ENCODE data around the gene TBC1D24. TPM values are rescaled to one million over a fixed set of nuclear protein-coding genes. Genes with fewer than 3 reads are reported as not detected.

The TBC1D24 gene
- total RNA-seq, 2 experiments from 2014 or later: 16.5 to 17.9 TPM

- POLR2A ChIA-PET: interaction anchor here (3.3 kb wide), 1 partner anchor 14 kb away, joined by 69 read pairs; the partner anchor contains the start of gene CEMP1
- Mint-ChIP-seq H3K9me3 (no peaks in the 10 kb centered on the region), H3K4me1 (peaks cover 39% of the 10 kb centered on the region), H3K36me3 (peaks cover 10% of the 10 kb centered on the region), H3K27me3 (no peaks in the 10 kb centered on the region), H3K4me3 (no peak overlapping the region), H3K27ac (peak overlapping the region; percentile 93)
- ATAC-seq (ENCODE audit: low read depth) (no peak), DNase-seq (no peak)
Measured at GRCh38 chr16:2517954-2518605, 43.2 kb downstream of the TBC1D24 start.

DNA sequence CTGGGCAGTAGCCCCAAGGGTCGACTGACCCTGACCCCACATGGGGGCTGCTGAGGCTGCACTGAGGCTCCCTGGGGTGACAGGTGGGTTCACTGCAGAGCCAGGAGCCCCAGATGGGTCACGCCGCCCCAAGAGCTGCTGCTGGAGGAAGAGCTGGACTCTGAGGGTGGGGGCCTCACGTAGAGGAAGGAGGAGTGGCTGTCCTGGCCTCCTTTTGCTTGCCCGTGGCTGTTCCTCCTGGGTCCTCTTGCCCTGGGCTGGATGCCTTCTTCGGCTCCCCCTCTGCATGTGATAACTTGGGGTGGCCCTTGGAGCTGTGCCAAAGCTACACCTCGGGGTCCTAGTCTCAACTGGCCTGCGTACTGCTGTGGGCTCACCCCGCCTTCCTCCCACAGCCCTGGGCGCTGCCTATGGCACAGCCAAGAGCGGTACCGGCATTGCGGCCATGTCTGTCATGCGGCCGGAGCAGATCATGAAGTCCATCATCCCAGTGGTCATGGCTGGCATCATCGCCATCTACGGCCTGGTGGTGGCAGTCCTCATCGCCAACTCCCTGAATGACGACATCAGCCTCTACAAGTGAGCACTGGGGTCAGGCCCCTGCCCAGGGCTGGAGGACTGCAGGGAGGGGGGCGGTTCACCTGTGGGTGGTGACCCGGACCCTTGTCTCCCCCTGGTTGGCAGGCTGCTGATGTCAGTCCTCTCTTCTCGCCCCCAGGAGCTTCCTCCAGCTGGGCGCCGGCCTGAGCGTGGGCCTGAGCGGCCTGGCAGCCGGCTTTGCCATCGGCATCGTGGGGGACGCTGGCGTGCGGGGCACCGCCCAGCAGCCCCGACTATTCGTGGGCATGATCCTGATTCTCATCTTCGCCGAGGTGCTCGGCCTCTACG lies 44.1 kb downstream of the TBC1D24 start:
- Mint-ChIP-seq H3K36me3 (peaks cover 12% of the 10 kb centered on the region), H3K27me3 (no peaks in the 10 kb centered on the region), H3K4me1 (peaks cover 37% of the 10 kb centered on the region), H3K9me3 (no peaks in the 10 kb centered on the region), H3K27ac (peak overlapping the region; percentile 93), H3K4me3 (peak overlapping the region; percentile 82)
- POLR2A ChIA-PET: interaction anchor here (0.6 to 3.3 kb wide), 6 partner anchors 13 to 179 kb away, joined by 3 to 69 read pairs (median 6); partner anchors contain the start of genes ABCA3, CCNF, CEMP1 and PDPK1
- ATAC-seq (ENCODE audit: low read depth) (no peak), DNase-seq (no peak)

DNA sequence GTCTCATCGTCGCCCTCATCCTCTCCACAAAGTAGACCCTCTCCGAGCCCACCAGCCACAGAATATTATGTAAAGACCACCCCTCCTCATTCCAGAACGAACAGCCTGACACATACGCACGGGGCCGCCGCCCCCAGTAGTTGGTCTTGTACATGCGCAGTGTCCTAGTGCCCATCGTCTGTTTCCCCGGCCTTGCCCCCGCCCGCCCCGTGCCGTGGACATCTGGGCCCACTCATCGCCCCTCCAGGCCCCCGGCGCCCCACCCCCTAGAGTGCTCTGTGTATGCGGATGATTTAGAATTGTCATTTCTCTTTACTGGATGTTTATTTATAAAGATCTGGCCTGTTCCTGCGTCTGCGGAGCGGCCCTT lies 44.8 kb downstream of the TBC1D24 start:
- ATAC-seq (ENCODE audit: low read depth) (peak; percentile 2), DNase-seq (no peak)
- Mint-ChIP-seq H3K4me1 (peaks cover 36% of the 10 kb centered on the region), H3K4me3 (peak overlapping the region; percentile 82), H3K27ac (peak overlapping the region; percentile 93), H3K9me3 (no peaks in the 10 kb centered on the region), H3K36me3 (peaks cover 16% of the 10 kb centered on the region), H3K27me3 (no peaks in the 10 kb centered on the region)
- POLR2A ChIA-PET: interaction anchor here (0.6 to 3.3 kb wide), 6 partner anchors 12 to 179 kb away, joined by 3 to 69 read pairs (median 6); partner anchors contain the start of genes ABCA3, CCNF, CEMP1 and PDPK1

GRCh38 chr16:2520097-2520783 lies 45.3 kb downstream of the TBC1D24 start, which contains the start of gene AMDHD2:
Gene AMDHD2, plus strand, starts transcription at chr16:2520371. Its CDS starts 88 bp downstream, at chr16:2520459.
- peaks cover 34% of the 10 kb centered on the region for H3K4me1 Mint-ChIP-seq
- ATAC-seq (ENCODE audit: low read depth) (peak; percentile 64), DNase-seq (peak; percentile 92)
- H3K36me3 Mint-ChIP-seq: peaks cover 16% of the 10 kb centered on the region
- no peaks in the 10 kb centered on the region for H3K27me3 Mint-ChIP-seq
- peak within 1 kb of the TSS; percentile 83 for H3K4me3 Mint-ChIP-seq
- peak within 1 kb of the TSS; percentile 93 for H3K27ac Mint-ChIP-seq
- POLR2A ChIA-PET: interaction anchor here (0.6 to 3.3 kb wide), 13 partner anchors 9 to 305 kb away, joined by 3 to 69 read pairs (median 3); partner anchors contain the start of genes ABCA3, CCNF, CEMP1 and PDPK1
- H3K9me3 Mint-ChIP-seq: no peaks in the 10 kb centered on the region

- Mint-ChIP-seq H3K36me3 (peaks cover 16% of the 10 kb centered on the region), H3K27me3 (no peaks in the 10 kb centered on the region)
Measured at GRCh38 chr16:2520784-2521531, 46.0 kb downstream of the TBC1D24 start.

GRCh38 chr16:2523801-2524231 lies 48.9 kb downstream of the TBC1D24 start:
- ATAC-seq (ENCODE audit: low read depth) (no peak), DNase-seq (no peak)
- Mint-ChIP-seq H3K4me1 (peaks cover 11% of the 10 kb centered on the region), H3K9me3 (no peaks in the 10 kb centered on the region), H3K4me3 (no peak overlapping the region), H3K27ac (peak overlapping the region; percentile 48), H3K36me3 (peaks cover 8% of the 10 kb centered on the region), H3K27me3 (no peaks in the 10 kb centered on the region)
- POLR2A ChIA-PET: no interaction called here

More at GRCh38 chr16:2520784-2521531, 46.0 kb downstream of the TBC1D24 start:
- POLR2A ChIA-PET: interaction anchor here (0.5 to 3.3 kb wide), 12 partner anchors 10 to 556 kb away, joined by 3 to 69 read pairs (median 3); partner anchors contain the start of genes ABCA3, CEMP1, PDPK1 and PGP
- peaks cover 27% of the 10 kb centered on the region for H3K4me1 Mint-ChIP-seq
- peak overlapping the region; percentile 88 for H3K27ac Mint-ChIP-seq
- peak; percentile 72 for DNase-seq
- peak overlapping the region; percentile 83 for H3K4me3 Mint-ChIP-seq
- no peaks in the 10 kb centered on the region for H3K9me3 Mint-ChIP-seq
- peak; percentile 65 for ATAC-seq (ENCODE audit: low read depth)

DNA sequence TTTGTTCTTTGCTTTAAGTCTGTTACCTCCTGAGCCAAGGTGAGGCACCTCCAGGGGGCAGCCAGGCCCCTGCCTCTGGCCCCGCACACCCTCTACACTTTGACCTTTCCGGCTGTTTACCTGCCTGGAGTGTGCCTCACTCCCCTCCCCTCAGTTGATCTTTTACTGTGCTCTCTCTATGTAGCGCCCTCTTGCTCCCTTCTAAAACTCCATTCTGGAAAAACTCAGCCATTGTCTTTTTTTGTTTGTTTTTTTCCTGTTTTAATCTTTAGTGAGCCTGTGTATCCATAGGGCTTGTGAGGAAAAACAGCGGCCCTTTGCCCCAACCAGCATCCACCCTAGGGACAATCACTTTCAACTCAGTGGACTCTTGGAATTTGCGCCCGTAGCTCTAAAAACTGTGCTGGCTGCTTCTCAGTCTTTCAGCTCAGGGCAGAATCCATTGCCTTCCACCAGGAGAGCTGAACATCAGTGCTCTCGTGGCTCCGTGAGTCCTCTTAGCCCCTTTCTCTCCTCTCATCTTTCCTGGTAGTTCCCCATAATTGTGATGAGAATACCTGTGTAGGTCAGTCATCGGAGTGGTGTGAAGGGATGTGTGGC lies 49.5 kb downstream of the TBC1D24 start:
- peaks cover 9% of the 10 kb centered on the region for H3K4me1 Mint-ChIP-seq
- H3K27me3 Mint-ChIP-seq: no peaks in the 10 kb centered on the region
- H3K4me3 Mint-ChIP-seq: no peak overlapping the region
- ATAC-seq (ENCODE audit: low read depth) (no peak), DNase-seq (no peak)
- H3K36me3 Mint-ChIP-seq: peaks cover 8% of the 10 kb centered on the region
- POLR2A ChIA-PET: no interaction called here
- peak overlapping the region; percentile 28 for H3K27ac Mint-ChIP-seq
- H3K9me3 Mint-ChIP-seq: no peaks in the 10 kb centered on the region

DNA sequence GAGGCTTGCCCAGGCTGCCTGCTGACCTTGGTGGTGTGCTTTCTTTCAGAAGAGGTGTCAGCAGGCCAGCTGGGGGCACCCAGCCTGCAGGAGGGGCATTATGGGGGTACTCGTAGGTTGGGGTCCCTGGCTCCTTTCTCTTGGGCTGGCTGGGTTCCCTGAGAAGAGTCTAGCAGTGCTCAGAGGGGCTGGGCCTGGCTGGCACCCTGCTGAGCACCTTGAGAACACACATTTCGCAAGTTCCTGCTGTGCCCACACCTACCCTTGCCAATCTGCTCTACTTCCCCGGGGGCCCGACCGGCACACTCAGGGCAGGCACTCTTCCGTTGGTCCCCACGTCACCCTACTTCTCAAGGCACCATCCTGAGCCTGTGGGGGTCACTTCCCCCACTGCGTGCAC lies 51.2 kb downstream of the TBC1D24 start:
- Mint-ChIP-seq H3K9me3 (no peaks in the 10 kb centered on the region), H3K36me3 (peaks cover 6% of the 10 kb centered on the region), H3K27me3 (no peaks in the 10 kb centered on the region), H3K27ac (peak overlapping the region; percentile 54), H3K4me3 (no peak overlapping the region), H3K4me1 (peaks cover 4% of the 10 kb centered on the region)
- no peak for ATAC-seq (ENCODE audit: low read depth)
- POLR2A ChIA-PET: interaction anchor here (1.3 kb wide), 1 partner anchor 11 kb away, joined by 3 read pairs; no protein-coding TSS in a partner anchor
- no peak for DNase-seq

- POLR2A ChIA-PET: interaction anchor here (1.3 kb wide), 1 partner anchor 12 kb away, joined by 3 read pairs; no protein-coding TSS in a partner anchor
- Mint-ChIP-seq H3K27ac (no peak overlapping the region), H3K4me1 (peaks cover 5% of the 10 kb centered on the region), H3K36me3 (peaks cover 6% of the 10 kb centered on the region), H3K4me3 (no peak overlapping the region), H3K9me3 (no peaks in the 10 kb centered on the region), H3K27me3 (no peaks in the 10 kb centered on the region)
- no peak for ATAC-seq (ENCODE audit: low read depth)
- no peak for DNase-seq
Measured at GRCh38 chr16:2527071-2527783, 52.3 kb downstream of the TBC1D24 start.

GRCh38 chr16:2527784-2528100 lies 52.8 kb downstream of the TBC1D24 start:
- DNase-seq (no peak), ATAC-seq (ENCODE audit: low read depth) (no peak)
- Mint-ChIP-seq H3K27ac (no peak overlapping the region), H3K27me3 (no peaks in the 10 kb centered on the region), H3K36me3 (peaks cover 6% of the 10 kb centered on the region), H3K4me3 (no peak overlapping the region), H3K9me3 (no peaks in the 10 kb centered on the region), H3K4me1 (peaks cover 8% of the 10 kb centered on the region)
- POLR2A ChIA-PET: no interaction called here

GRCh38 chr16:2528161-2529060 lies 53.5 kb downstream of the TBC1D24 start:
- H3K36me3 Mint-ChIP-seq: peaks cover 6% of the 10 kb centered on the region

More at GRCh38 chr16:2528161-2529060, 53.5 kb downstream of the TBC1D24 start:
- peaks cover 10% of the 10 kb centered on the region for H3K4me1 Mint-ChIP-seq
- POLR2A ChIA-PET: interaction anchor here (1.2 kb wide), 1 partner anchor 15 kb away, joined by 3 read pairs; the partner anchor contains the start of gene ATP6V0C
- DNase-seq: no peak
- no peak overlapping the region for H3K4me3 Mint-ChIP-seq
- no peak for ATAC-seq (ENCODE audit: low read depth)
- H3K27me3 Mint-ChIP-seq: no peaks in the 10 kb centered on the region
- H3K27ac Mint-ChIP-seq: no peak overlapping the region
- no peaks in the 10 kb centered on the region for H3K9me3 Mint-ChIP-seq

Data from activated naive CD8-positive, alpha-beta T cell treated with anti-CD3 and anti-CD28 coated beads, Interleukin-2, amount 10 ng/mL, durations not matched to agents 7 days and 5 days (primary cell).